Naive B cell (primary cell): ENCODE measurements around the gene LAMA5. TPM values are rescaled to one million over a fixed set of nuclear protein-coding genes. Genes with fewer than 3 reads are reported as not detected.
A peak's percentile ranks its signal among the peaks of the same experiment; 100 is the strongest.

Experiments
- ATAC-seq, 2 donors: fragments of 150-1000 bp; cut with Tn5 transposase; 2 replicates each; pipeline ENCODE4 v1.10.0; 2021; ENCODE audit warnings: low read depth in 2 of 2, mild to moderate bottlenecking in 2 of 2, moderate library complexity in 2 of 2
- DNase-seq: peaks from one replicate; pipeline ENCODE4 v3.0.0; 2022
- H3K27ac Mint-ChIP-seq, 6 donors: one replicate each; pipeline ENCODE4 v1.8.0; 2020 to 2022; ENCODE audit warnings: mild to moderate bottlenecking in 6 of 6, mixed read lengths in 6 of 6, moderate library complexity in 5 of 6, inconsistent platforms in 2 of 6
- H3K27me3 Mint-ChIP-seq, 3 donors: one replicate each; pipeline ENCODE4 v1.8.0; 2021 to 2022; ENCODE audit warnings: mixed read lengths in 3 of 3, mild to moderate bottlenecking in 1 of 3
- H3K36me3 Mint-ChIP-seq, 2 donors: one replicate each; pipeline ENCODE4 v1.8.0; 2020 to 2022; ENCODE audit warnings: mixed read lengths in 2 of 2, inconsistent platforms in 1 of 2, mild to moderate bottlenecking in 1 of 2
- H3K4me1 Mint-ChIP-seq, 3 donors: one replicate each; pipeline ENCODE4 v1.8.0; 2020 to 2022; ENCODE audit warnings: mixed read lengths in 3 of 3, inconsistent platforms in 1 of 3, mild to moderate bottlenecking in 1 of 3, moderate library complexity in 1 of 3
- H3K4me3 Mint-ChIP-seq, 8 donors: one replicate each; pipeline ENCODE4 v1.8.0; 2020 to 2022; ENCODE audit warnings: mild to moderate bottlenecking in 8 of 8, mixed read lengths in 8 of 8, moderate library complexity in 8 of 8, inconsistent platforms in 2 of 8
- H3K9me3 Mint-ChIP-seq, 7 donors: one replicate each; pipeline ENCODE4 v1.8.0; 2020 to 2022; ENCODE audit warnings: mixed read lengths in 7 of 7, mild to moderate bottlenecking in 5 of 7, inconsistent platforms in 2 of 7, moderate library complexity in 1 of 7
- polyA plus RNA-seq, 6 donors: library from polyadenylated mRNA; unstranded; fragments of 300-500 nt; fragmentation: Illumina TruSeq; gene quantifications; one replicate each; pipeline ENCODE4 v1.2.3, GENCODE V29; 2021; ENCODE audit warnings: low read depth in 6 of 6

The LAMA5 gene
- polyA plus RNA-seq, 6 donors from 2014 or later: 0.50 to 11.9 (median 6.1) TPM

DNA sequence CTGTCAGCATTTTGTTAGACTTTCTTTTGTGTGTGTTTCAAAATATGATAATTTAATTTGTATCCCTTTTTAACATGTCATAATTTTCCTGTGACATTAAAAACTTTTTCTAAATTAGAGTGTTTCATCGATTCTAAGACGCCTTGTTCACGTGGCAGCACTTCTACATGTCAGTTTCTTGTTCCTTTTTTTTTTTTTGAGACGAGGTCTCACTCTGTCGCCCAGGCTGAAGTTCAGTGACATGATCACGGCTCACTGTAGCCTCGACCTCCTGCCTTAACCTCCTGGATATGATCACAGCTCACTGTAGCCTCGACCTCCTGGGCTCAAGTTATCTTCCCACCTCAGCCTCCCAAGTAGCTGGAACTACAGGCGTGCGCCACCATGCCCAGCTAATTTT lies 91.9 kb downstream of the LAMA5 start:
- ATAC-seq: peak; percentile 78 to 82
- peak; percentile 9 for DNase-seq
- peak overlapping the region in 5 of 8 donors; percentile 26 to 71 (median 48) for H3K4me3 Mint-ChIP-seq
- peaks cover 20 to 30% (median 29%) of the 10 kb centered on the region in 3 donors for H3K4me1 Mint-ChIP-seq
- H3K36me3 Mint-ChIP-seq: peaks cover 8 to 10% of the 10 kb centered on the region in 2 donors
- peak overlapping the region in 5 of 6 donors; percentile 6 to 84 (median 57) for H3K27ac Mint-ChIP-seq
- H3K9me3 Mint-ChIP-seq: no peaks in the 10 kb centered on the region
- no peaks in the 10 kb centered on the region for H3K27me3 Mint-ChIP-seq

DNA sequence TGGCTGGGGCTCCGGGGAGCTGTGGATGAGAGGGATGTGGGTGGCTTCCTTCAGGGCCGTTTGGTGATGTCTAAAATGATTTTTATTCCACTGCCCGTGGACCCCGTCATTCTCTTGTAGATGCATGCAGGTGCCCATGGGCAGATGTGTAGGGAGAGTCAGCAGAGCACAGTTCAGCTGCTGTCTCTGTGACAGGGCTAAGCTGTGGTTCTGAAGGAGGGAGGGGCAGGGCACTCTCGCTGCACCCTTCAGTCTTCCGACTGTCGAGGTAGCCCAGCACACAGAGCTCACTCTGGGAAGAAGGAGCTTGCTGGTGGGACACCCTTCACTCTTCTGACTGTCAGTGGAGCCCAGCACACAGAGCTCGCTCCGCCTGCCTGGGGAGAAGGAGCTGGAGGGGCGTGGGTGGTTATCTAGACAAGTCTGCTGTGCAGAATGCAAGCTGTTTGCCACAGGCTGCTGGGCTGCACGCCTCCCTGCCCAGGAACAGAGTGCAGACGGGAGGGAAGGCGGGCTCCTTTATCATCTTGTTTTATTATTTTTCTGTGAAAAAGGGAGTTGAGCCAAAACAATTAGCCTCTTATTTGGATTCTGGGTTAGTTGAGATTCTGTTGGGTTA lies 92.7 kb downstream of the LAMA5 start:
- Mint-ChIP-seq H3K9me3 (no peaks in the 10 kb centered on the region), H3K4me1 (peaks cover 20 to 32% (median 30%) of the 10 kb centered on the region in 3 donors), H3K36me3 (peaks cover 4 to 8% of the 10 kb centered on the region in 2 donors), H3K27me3 (no peaks in the 10 kb centered on the region), H3K27ac (peak overlapping the region in 4 of 6 donors; percentile 65 to 85 (median 74)), H3K4me3 (peak overlapping the region in 5 of 8 donors; percentile 21 to 71 (median 53))
- peak; percentile 13 for DNase-seq
- ATAC-seq: peak; percentile 81 to 82

DNA sequence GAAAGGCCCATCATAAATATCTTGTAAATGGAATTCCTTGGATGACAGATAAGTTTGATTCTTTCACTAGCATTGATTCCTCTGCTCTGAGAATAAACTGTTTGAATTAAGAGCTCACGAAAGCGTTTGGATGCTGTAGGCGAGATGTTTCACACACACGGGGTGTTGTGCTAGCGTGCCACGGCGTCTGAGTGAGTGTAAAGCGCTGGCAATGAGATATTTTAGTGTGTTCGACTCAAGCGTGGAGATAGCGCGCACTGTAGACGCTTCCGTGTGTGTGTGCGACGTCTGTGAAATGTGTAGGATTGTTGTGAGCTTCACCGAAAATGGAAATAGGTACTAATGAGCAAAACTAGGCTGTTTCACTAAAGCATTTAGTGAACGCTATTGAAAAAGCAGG lies 93.7 kb downstream of the LAMA5 start:
- Mint-ChIP-seq H3K4me1 (peaks cover 20 to 32% (median 30%) of the 10 kb centered on the region in 3 donors), H3K36me3 (peaks cover 0 to 8% of the 10 kb centered on the region in 2 donors)
- no peak for ATAC-seq

DNA sequence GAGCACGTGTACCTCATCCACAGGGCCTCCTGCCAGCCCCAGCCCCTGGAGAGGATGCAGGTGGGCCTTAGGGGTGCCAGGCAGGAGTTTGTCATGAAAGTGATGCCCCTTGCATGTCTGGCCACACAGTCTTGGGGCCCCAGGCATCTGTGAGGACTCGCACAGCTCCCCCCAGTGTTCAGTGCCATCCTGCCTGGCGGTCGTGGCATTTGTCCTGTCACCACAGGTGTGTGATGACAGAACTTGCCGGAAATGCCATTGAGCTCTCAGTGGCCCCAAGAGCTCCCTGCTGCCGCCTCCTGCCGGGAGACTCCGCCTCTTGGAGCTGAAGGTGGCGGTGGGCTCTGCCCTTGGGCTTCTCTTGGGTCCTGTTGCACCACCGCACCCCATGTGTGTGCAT lies 94.9 kb downstream of the LAMA5 start:
- peaks cover 20 to 32% (median 30%) of the 10 kb centered on the region in 3 donors for H3K4me1 Mint-ChIP-seq
- H3K36me3 Mint-ChIP-seq: peaks cover 0 to 8% of the 10 kb centered on the region in 2 donors
- H3K4me3 Mint-ChIP-seq: no peak overlapping the region
- no peaks in the 10 kb centered on the region for H3K27me3 Mint-ChIP-seq
- DNase-seq: no peak
- ATAC-seq: no peak
- no peak overlapping the region for H3K27ac Mint-ChIP-seq
- H3K9me3 Mint-ChIP-seq: no peaks in the 10 kb centered on the region

More for the DNA sequence above, 93.7 kb downstream of the LAMA5 start:
- peak overlapping the region in 2 of 6 donors; percentile 59 to 60 for H3K27ac Mint-ChIP-seq
- no peak for DNase-seq
- no peaks in the 10 kb centered on the region for H3K9me3 Mint-ChIP-seq
- peak overlapping the region in 1 of 8 donors; percentile 13 for H3K4me3 Mint-ChIP-seq
- H3K27me3 Mint-ChIP-seq: no peaks in the 10 kb centered on the region

DNA sequence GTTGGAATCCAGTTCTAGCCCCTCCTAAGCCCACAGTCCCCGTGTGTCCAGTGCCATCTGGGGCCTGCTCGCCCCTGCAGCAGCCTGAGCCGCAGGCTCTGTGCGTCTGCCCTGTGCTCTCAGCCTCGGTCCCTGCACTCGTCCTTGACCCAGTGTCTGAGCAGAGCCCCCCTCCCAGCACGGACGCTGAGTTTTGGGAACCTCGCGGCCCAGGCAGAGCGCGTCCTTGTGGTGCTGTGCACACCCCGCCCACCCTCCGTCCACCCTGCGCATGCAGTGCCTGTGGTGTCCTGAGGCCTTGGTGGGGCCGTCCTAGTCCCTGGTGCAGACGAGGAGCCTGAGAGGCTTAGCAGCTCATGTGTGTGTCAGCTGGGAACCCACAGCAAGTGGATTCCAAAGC lies 97.2 kb downstream of the LAMA5 start:
- Mint-ChIP-seq H3K9me3 (no peaks in the 10 kb centered on the region), H3K27ac (no peak overlapping the region), H3K36me3 (peaks cover under 1 to 20% of the 10 kb centered on the region in 2 donors), H3K4me1 (peaks cover 12 to 26% (median 18%) of the 10 kb centered on the region in 3 donors), H3K4me3 (no peak overlapping the region), H3K27me3 (no peaks in the 10 kb centered on the region)
- no peak for ATAC-seq
- DNase-seq: no peak

DNA sequence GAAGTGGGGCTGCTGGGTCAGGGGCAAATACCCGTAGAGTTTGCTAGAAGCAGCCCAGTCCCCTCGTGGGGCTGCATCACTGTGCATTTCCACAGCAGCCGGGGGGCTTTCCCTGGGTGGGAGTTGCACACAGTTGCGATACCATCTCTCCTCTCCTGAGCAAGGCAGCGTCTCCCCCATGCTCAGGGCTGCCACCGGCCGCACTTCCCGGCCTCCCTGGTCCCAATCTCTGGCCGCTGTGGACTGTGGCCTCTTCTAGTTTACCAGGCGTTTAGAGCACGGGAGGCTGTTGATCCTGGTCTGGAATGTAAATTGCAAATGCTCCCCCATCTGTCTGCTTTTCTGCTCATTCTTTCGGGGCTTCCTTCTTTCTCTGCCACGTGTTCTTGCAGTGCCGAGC lies 97.7 kb downstream of the LAMA5 start:
- ATAC-seq (no peak), DNase-seq (no peak)
- no peak overlapping the region for H3K4me3 Mint-ChIP-seq
- H3K36me3 Mint-ChIP-seq: peaks cover 5 to 24% of the 10 kb centered on the region in 2 donors
- H3K9me3 Mint-ChIP-seq: peaks cover 0 to 2% (median 0%) of the 10 kb centered on the region in 7 donors
- peaks cover 8 to 21% (median 13%) of the 10 kb centered on the region in 3 donors for H3K4me1 Mint-ChIP-seq
- no peak overlapping the region for H3K27ac Mint-ChIP-seq
- H3K27me3 Mint-ChIP-seq: no peaks in the 10 kb centered on the region

DNA sequence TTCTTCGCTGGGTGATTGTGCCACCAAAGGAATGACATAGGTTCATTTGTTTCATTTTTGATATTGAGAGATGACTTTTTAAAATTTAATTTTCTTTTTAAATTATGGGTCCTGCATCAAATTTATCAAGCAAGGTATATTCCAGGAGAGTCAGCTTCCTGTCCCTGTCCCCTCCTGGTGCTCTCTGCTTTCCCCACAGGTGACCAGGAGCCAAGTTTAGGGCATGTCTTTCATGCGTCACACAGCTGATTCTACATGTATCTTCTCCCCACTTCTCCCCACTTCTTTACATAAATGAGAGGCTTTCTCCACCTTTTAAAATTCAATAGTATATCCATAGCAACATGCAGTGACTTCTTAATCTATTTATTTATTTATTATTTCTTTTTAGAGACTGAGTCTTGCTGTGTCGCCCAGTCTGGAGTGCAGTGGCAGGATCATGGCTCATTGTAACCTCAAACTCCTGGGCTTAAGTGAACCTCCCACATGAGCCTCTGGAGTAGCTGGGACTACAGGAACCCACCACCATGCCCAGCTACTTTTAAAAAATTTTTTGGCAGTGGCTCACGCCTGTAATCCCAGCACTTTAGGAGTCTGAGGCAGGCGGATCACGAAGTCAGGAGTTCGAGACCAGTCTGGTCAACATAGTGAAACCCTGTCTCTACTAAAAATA lies 98.7 kb downstream of the LAMA5 start:
- peaks cover 5 to 24% of the 10 kb centered on the region in 2 donors for H3K36me3 Mint-ChIP-seq
- H3K27me3 Mint-ChIP-seq: no peaks in the 10 kb centered on the region
- peaks cover 0 to 2% (median 0%) of the 10 kb centered on the region in 7 donors for H3K9me3 Mint-ChIP-seq
- no peak overlapping the region for H3K4me3 Mint-ChIP-seq
- DNase-seq: no peak
- no peak for ATAC-seq
- peaks cover 0 to 11% (median 3%) of the 10 kb centered on the region in 3 donors for H3K4me1 Mint-ChIP-seq
- peak overlapping the region in 1 of 6 donors; percentile 33 for H3K27ac Mint-ChIP-seq

DNA sequence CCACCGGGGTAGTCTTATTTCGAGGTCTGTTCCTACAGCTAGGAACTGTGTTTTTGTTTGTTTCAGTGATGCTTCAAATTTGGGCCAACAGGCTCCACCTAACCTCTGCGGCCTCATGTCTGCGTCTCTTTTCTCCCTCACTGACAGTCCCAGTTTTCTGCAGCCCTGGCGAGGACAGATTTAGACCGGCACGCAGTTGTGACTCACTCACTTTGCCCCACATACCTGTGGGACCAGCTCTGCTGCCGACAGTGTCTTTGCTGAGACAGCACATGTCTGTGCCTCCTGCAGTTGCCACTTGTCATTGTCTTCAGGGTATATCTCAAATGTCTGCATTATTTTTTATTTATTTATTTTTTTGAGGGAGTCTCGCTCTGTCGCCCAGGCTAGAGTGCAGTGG lies 99.6 kb downstream of the LAMA5 start:
- no peak for ATAC-seq

DNA sequence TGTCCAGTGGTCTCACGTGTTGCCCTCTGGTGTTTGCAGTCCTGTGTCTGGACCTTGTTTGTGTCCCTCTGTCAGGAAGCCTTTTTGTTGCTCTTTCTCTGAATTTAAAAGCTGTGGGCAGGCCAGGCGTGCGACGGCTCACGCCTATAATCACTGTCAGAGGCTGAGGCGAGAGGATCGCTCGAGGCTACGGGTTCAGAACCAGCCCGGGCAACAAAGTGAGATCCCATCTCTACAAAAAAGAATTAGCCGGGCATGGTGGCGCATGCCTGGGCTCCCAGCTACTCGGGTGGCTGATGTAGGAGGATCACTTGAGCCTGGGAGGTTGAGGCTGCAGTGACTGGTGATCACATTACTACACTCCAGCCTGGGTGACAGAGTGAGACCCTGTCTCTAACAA lies 100.3 kb downstream of the LAMA5 start:
- Mint-ChIP-seq H3K27me3 (no peaks in the 10 kb centered on the region), H3K4me3 (no peak overlapping the region), H3K9me3 (peaks cover 0 to 2% (median 0%) of the 10 kb centered on the region in 7 donors)

More for the DNA sequence above, 99.6 kb downstream of the LAMA5 start:
- peaks cover 0 to 9% (median 0%) of the 10 kb centered on the region in 3 donors for H3K4me1 Mint-ChIP-seq
- no peaks in the 10 kb centered on the region for H3K27me3 Mint-ChIP-seq
- H3K27ac Mint-ChIP-seq: peak overlapping the region in 1 of 6 donors; percentile 30
- DNase-seq: no peak
- H3K9me3 Mint-ChIP-seq: peaks cover 0 to 2% (median 0%) of the 10 kb centered on the region in 7 donors
- H3K36me3 Mint-ChIP-seq: peaks cover 5 to 21% of the 10 kb centered on the region in 2 donors
- no peak overlapping the region for H3K4me3 Mint-ChIP-seq

DNA sequence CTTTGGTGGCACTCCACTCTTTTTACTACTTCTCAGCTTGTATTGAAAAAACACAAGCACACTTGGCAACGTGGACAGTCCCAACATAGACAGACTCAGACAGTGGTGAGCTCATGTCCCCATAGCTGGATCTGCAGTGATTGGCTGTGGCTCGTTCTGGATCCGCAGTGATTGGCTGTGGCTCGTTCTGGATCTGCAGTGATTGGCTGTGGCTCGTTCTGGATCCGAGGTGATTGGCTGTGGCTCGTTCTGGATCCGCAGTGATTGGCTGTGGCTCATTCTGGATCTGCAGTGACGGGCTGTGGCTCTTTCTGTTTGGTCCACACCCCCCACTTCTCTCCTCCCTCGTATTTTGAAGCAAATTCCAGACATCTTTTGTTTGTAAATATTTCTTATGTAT lies 100.8 kb downstream of the LAMA5 start:
- DNase-seq: no peak
- no peaks in the 10 kb centered on the region for H3K27me3 Mint-ChIP-seq
- H3K36me3 Mint-ChIP-seq: peaks cover 5 to 16% of the 10 kb centered on the region in 2 donors

More for the DNA sequence above, 100.3 kb downstream of the LAMA5 start:
- ATAC-seq (no peak), DNase-seq (no peak)
- Mint-ChIP-seq H3K4me1 (peaks cover 0 to 10% (median 0%) of the 10 kb centered on the region in 3 donors), H3K27ac (no peak overlapping the region), H3K36me3 (peaks cover 5 to 16% of the 10 kb centered on the region in 2 donors)

DNA sequence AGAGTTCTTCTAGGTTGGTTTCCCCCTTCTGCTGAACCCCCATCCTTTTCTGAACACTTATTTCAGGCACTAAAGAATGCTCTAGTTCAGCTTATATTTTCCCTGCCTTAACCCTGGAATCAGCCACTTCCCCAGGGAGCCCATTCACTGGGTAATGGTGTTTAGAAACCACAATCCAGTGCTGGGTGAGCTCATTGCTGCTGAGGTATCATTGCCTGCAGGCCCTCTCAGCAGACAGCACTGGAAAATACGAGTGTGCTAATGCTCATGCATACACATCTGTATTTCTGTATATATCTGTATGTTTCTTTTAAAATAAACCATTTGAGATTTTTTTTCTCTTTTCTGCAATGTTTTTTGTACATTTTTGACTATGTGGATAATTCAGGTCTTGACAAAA lies 101.7 kb downstream of the LAMA5 start:
- Mint-ChIP-seq H3K27me3 (no peaks in the 10 kb centered on the region), H3K9me3 (peaks cover 0 to 2% (median 0%) of the 10 kb centered on the region in 7 donors), H3K4me3 (no peak overlapping the region), H3K27ac (peak overlapping the region in 2 of 6 donors; percentile 49 to 69), H3K4me1 (peaks cover 0 to 10% (median 0%) of the 10 kb centered on the region in 3 donors), H3K36me3 (peaks cover 5 to 16% of the 10 kb centered on the region in 2 donors)
- no peak for ATAC-seq
- no peak for DNase-seq

More for the DNA sequence above, 100.8 kb downstream of the LAMA5 start:
- Mint-ChIP-seq H3K9me3 (peaks cover 0 to 2% (median 0%) of the 10 kb centered on the region in 7 donors), H3K27ac (no peak overlapping the region), H3K4me3 (no peak overlapping the region), H3K4me1 (peaks cover 0 to 10% (median 0%) of the 10 kb centered on the region in 3 donors)
- no peak for ATAC-seq

DNA sequence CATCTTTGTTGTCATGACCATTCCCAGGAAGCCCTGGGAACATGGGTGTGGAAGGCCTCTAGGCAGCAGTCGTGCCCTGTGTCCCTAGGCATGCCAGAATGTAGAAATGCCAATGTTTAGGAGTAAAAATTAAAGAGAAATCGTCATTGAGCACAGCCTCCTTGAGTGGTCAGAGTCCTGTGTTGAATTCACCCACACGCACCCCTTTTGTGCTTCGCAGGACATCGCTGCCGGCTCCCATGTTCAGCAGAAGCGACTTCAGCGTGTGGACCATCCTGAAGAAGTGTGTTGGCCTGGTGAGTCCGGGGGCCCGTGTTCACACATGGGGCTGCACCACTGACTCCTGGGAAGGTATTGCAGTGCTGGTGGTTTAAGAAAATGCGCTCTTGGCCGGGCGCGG lies 103.7 kb downstream of the LAMA5 start:
- Mint-ChIP-seq H3K4me3 (no peak overlapping the region), H3K27ac (no peak overlapping the region), H3K36me3 (peaks cover 5 to 16% of the 10 kb centered on the region in 2 donors)

DNA sequence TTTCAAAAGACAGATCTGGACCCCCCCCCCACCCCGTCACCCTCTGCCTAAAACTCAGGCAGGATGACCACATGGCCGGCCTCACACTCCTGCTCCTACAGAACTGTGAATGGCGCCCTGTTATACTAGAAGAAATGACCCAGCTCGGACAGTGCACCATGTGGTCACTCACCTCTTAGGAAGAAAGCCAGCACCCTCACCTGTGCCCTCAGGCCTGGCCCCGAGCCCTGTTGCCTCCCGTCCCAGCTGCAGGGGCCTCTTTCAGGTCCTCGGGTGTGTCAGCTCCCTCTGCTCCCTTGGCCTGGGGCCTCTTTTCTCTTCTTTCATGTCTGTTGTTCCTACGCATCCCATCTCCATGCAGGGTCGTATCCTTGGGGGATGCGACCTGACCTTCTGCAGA lies 105.0 kb downstream of the LAMA5 start:
- Mint-ChIP-seq H3K36me3 (peaks cover 5 to 16% of the 10 kb centered on the region in 2 donors), H3K27ac (no peak overlapping the region), H3K27me3 (no peaks in the 10 kb centered on the region), H3K4me3 (no peak overlapping the region), H3K9me3 (peaks cover 0 to 2% (median 0%) of the 10 kb centered on the region in 7 donors), H3K4me1 (peaks cover 0 to 8% (median 5%) of the 10 kb centered on the region in 3 donors)
- DNase-seq (no peak), ATAC-seq (no peak)

More for the DNA sequence above, 103.7 kb downstream of the LAMA5 start:
- Mint-ChIP-seq H3K27me3 (no peaks in the 10 kb centered on the region), H3K4me1 (peaks cover 0 to 8% (median 3%) of the 10 kb centered on the region in 3 donors), H3K9me3 (peaks cover 0 to 2% (median 0%) of the 10 kb centered on the region in 7 donors)
- DNase-seq (no peak), ATAC-seq (no peak)

DNA sequence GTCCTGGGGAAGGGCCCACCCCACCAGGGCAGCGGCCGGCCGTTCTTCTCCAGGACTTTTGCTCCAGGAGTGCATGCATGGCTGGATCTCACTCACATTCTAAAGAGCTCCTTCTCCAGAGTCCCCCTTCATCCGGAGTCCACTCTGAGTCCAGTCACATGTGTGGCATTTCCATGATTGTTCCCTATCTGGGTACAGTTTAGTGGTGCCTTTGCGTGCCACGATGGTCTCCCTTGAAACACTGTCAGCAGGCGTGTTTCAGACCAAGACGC lies 107.9 kb downstream of the LAMA5 start:
- no peak overlapping the region for H3K27ac Mint-ChIP-seq
- DNase-seq (no peak), ATAC-seq (no peak)
- peaks cover 5 to 6% of the 10 kb centered on the region in 2 donors for H3K36me3 Mint-ChIP-seq
- H3K4me1 Mint-ChIP-seq: peaks cover 7 to 17% (median 13%) of the 10 kb centered on the region in 3 donors
- H3K27me3 Mint-ChIP-seq: no peaks in the 10 kb centered on the region
- H3K9me3 Mint-ChIP-seq: no peaks in the 10 kb centered on the region
- peak overlapping the region in 1 of 8 donors; percentile 44 for H3K4me3 Mint-ChIP-seq
